MM.1S (cell line): ENCODE measurements around the gene SRRT.

Experiments used
- CTCF ChIP-seq: fragments of 300-600 bp; sonication (generic); IDR thresholded peaks from 2 replicates; pipeline ENCODE4 v1.5.1; 2016; ENCODE audit warnings: antibody characterized with exemption, low read length, mixed read lengths
- EZH2 ChIP-seq: fragments of 300-600 bp; sonication (generic); optimal IDR thresholded peaks from 2 replicates; pipeline ENCODE3; 2017; ENCODE audit warnings: low read depth, mild to moderate bottlenecking, antibody characterized with exemption, low read length, mixed read lengths

GRCh38 chr7:100897772-100898454 lies 23.0 kb downstream of the SRRT start:
- TF ChIP-seq CTCF (no peak), EZH2 (no peak)
